Measurements from ENCODE around the gene CHMP6.

DNA sequence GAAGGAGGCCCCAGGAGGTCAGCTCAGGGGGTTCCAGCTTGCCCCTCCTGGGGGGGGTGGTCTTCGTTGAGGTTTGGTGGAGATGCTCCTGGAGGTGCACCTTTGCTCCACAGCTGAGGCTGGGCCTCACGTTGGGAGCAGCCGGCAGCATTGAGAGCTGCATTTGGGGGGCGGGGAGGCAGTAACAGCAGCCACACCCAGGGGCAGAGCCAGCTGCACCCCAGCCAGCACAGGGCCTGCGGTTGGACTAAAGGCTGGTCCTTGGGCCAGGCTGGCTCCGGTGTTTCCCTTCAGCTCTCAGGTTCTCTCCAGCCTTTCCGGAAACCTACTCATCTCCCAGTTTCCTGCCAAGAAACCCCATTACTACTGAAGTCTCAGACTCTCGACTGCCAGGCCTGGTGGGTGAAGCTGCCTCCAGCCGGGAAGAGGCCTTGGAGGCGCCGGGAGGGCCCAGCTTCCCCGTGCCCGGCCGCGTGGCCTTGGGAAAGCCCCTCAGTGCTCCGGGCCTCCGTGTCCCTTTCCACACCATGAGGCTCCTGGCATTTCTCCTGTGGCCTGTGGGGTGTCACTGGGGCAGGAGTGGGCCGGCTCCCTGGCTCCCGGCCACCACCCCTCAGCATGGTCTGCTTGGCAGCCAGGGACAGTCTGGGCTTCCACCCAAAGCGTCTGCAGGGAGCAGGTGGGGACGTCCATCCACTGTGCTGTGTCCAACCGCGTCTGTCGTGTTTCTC, 29.3 kb downstream of the CHMP6 start:
- TF ChIP-seq, protein P1, sequence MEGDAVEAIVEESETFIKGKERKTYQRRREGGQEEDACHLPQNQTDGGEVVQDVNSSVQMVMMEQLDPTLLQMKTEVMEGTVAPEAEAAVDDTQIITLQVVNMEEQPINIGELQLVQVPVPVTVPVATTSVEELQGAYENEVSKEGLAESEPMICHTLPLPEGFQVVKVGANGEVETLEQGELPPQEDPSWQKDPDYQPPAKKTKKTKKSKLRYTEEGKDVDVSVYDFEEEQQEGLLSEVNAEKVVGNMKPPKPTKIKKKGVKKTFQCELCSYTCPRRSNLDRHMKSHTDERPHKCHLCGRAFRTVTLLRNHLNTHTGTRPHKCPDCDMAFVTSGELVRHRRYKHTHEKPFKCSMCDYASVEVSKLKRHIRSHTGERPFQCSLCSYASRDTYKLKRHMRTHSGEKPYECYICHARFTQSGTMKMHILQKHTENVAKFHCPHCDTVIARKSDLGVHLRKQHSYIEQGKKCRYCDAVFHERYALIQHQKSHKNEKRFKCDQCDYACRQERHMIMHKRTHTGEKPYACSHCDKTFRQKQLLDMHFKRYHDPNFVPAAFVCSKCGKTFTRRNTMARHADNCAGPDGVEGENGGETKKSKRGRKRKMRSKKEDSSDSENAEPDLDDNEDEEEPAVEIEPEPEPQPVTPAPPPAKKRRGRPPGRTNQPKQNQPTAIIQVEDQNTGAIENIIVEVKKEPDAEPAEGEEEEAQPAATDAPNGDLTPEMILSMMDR (IDR thresholded peaks at IDR 0.05; ENCODE audit: low read depth, low read length, missing input control): no peak
- no peak for TF ChIP-seq EGR1 (IDR thresholded peaks at IDR 0.05; ENCODE audit: low read depth in 2 of 2)

Measured in liver (tissue), 3 donors.